WTC11 (cell line): ENCODE measurements around the gene FBXO24. TPM values are rescaled to one million over a fixed set of nuclear protein-coding genes. Genes with fewer than 3 reads are reported as not detected.

Experiments used
- ARID4B ChIP-seq: sonication (generic); formaldehyde crosslinking; IDR thresholded peaks from 2 replicates; pipeline ENCODE4 v1.8.0; 2023; ENCODE audit warnings: missing genetic modification reagents, mild to moderate bottlenecking, borderline replicate concordance
- ATF6 ChIP-seq: sonication (generic); formaldehyde crosslinking; IDR thresholded peaks from 2 replicates; pipeline ENCODE4 v1.8.1; 2023; ENCODE audit warnings: mild to moderate bottlenecking, missing genetic modification reagents
- CDX4 ChIP-seq: fragments of 250-450 bp; sonication (Bioruptor Pico); IDR thresholded peaks from 2 replicates; pipeline ENCODE4 v1.9.0; 2021; ENCODE audit warnings: moderate library complexity, mild to moderate bottlenecking, inconsistent platforms, borderline replicate concordance
- E2F5 ChIP-seq: sonication (generic); formaldehyde crosslinking; IDR thresholded peaks from 2 replicates; pipeline ENCODE4 v1.8.1; 2022; ENCODE audit warnings: mild to moderate bottlenecking, moderate library complexity, missing genetic modification reagents
- HMGA2 ChIP-seq: fragments of 250-450 bp; sonication (Bioruptor Pico); IDR thresholded peaks from 2 replicates; pipeline ENCODE4 v1.4.0; 2021; ENCODE audit warnings: mild to moderate bottlenecking, moderate library complexity
- IRF2 ChIP-seq: sonication (generic); formaldehyde crosslinking; IDR thresholded peaks from 2 replicates; pipeline ENCODE4 v1.8.0; 2022; ENCODE audit warnings: low read depth, missing genetic modification reagents, borderline replicate concordance
- MAX ChIP-seq: sonication (generic); formaldehyde crosslinking; IDR thresholded peaks from 2 replicates; pipeline ENCODE4 v1.8.0; 2022; ENCODE audit warnings: mild to moderate bottlenecking, missing genetic modification reagents
- NR2C2 ChIP-seq: sonication (generic); formaldehyde crosslinking; IDR thresholded peaks from 2 replicates; pipeline ENCODE4 v1.8.0; 2022; ENCODE audit warnings: mild to moderate bottlenecking, missing genetic modification reagents
- PRDM15 ChIP-seq: sonication (generic); formaldehyde crosslinking; IDR thresholded peaks from 2 replicates; pipeline ENCODE4 v1.8.0; 2022; ENCODE audit warnings: missing genetic modification reagents
- RELA ChIP-seq: sonication (generic); formaldehyde crosslinking; IDR thresholded peaks from 2 replicates; pipeline ENCODE4 v1.8.1; 2022; ENCODE audit warnings: missing genetic modification reagents, mild to moderate bottlenecking, borderline replicate concordance
- RORB ChIP-seq: fragments of 250-450 bp; sonication (Bioruptor Pico); IDR thresholded peaks from 2 replicates; pipeline ENCODE4 v1.9.0; 2021; ENCODE audit warnings: mild to moderate bottlenecking
- SMAD4 ChIP-seq: sonication (generic); formaldehyde crosslinking; IDR thresholded peaks from 2 replicates; pipeline ENCODE4 v1.8.0; 2022; ENCODE audit warnings: mild to moderate bottlenecking, missing genetic modification reagents
- SOX15 ChIP-seq: fragments of 250-450 bp; sonication (Bioruptor Pico); IDR thresholded peaks from 2 replicates; pipeline ENCODE4 v1.9.0; 2021; ENCODE audit warnings: mild to moderate bottlenecking
- TEAD1 ChIP-seq: sonication (generic); formaldehyde crosslinking; IDR thresholded peaks from 2 replicates; pipeline ENCODE4 v1.8.0; 2022; ENCODE audit warnings: mild to moderate bottlenecking, missing genetic modification reagents
- ZBTB43 ChIP-seq: sonication (generic); formaldehyde crosslinking; IDR thresholded peaks from 2 replicates; pipeline ENCODE4 v1.8.1; 2023; ENCODE audit warnings: mild to moderate bottlenecking, missing genetic modification reagents
- ZNF263 ChIP-seq: sonication (generic); formaldehyde crosslinking; IDR thresholded peaks from 2 replicates; pipeline ENCODE4 v1.8.1; 2022; ENCODE audit warnings: low read depth, mild to moderate bottlenecking, moderate library complexity, missing genetic modification reagents
- ZNF512 ChIP-seq: sonication (generic); formaldehyde crosslinking; IDR thresholded peaks from 2 replicates; pipeline ENCODE4 v1.8.1; 2022; ENCODE audit warnings: missing genetic modification reagents, borderline replicate concordance
- ZNF532 ChIP-seq: fragments of 250-450 bp; sonication (Bioruptor Pico); IDR thresholded peaks from 2 replicates; pipeline ENCODE4 v1.9.0; 2021; ENCODE audit warnings: mild to moderate bottlenecking, borderline replicate concordance
- total RNA-seq: library from RNA; stranded (reverse); gene quantifications from 3 replicates; pipeline ENCODE4 v1.2.3, GENCODE V29; 2021

FBXO24 gene
- total RNA-seq, 1 experiment from 2014 or later: 0.70 TPM

- TF ChIP-seq ZNF532 (peak; percentile 38; the same call in 1 of the 2 replicates), RORB (CRISPR knock-in tag) (no peak), ZNF512 (CRISPR knock-in tag) (no peak), IRF2 (CRISPR knock-in tag) (no peak), ATF6 (CRISPR knock-in tag) (no peak), ZNF263 (CRISPR knock-in tag) (0 out of 2 replicates have a peak, but pooled peaks have one; percentile 24), ARID4B (peak; percentile 96; the same call in 1 of the 2 replicates), NR2C2 (CRISPR knock-in tag) (no peak), MAX (CRISPR knock-in tag) (peak; percentile 74; the same call in 1 of the 2 replicates), PRDM15 (no peak), E2F5 (CRISPR knock-in tag) (no peak), CDX4 (CRISPR knock-in tag) (no peak), HMGA2 (no peak), SMAD4 (CRISPR knock-in tag) (no peak), TEAD1 (CRISPR knock-in tag) (peak; percentile 61; the same call in 1 of the 2 replicates), SOX15 (CRISPR knock-in tag) (no peak), RELA (CRISPR knock-in tag) (no peak), ZBTB43 (CRISPR knock-in tag) (0 out of 2 replicates have a peak, but pooled peaks have one; percentile 67)
These were observed 440 bp upstream of the FBXO24 start, which contains the start of gene LRCH4 (continued) for GRCh38 chr7:100585511-100586265.
